Upper lobe of right lung (tissue), 1 donor: Measurements from ENCODE around the gene SOX4. TPM values are rescaled to one million over a fixed set of nuclear protein-coding genes. Genes with fewer than 3 reads are reported as not detected.

Experiments used
- ATAC-seq: fragments of 200-7000 bp; cut with Tn5 transposase; one replicate; pipeline ENCODE4 v1.9.1; 2020; ENCODE audit warnings: mild to moderate bottlenecking, moderate library complexity
- DNase-seq: peaks from one replicate; pipeline ENCODE4 v3.0.0-alpha.2; 2020
- H3K27ac ChIP-seq: fragments of 200-600 bp; one replicate; pipeline ENCODE4 v1.8.0; 2022
- H3K27me3 ChIP-seq: fragments of 200-600 bp; one replicate; pipeline ENCODE4 v1.8.0; 2022; ENCODE audit warnings: mild to moderate bottlenecking
- H3K36me3 ChIP-seq: fragments of 200-600 bp; one replicate; pipeline ENCODE4 v1.8.0; 2022
- H3K4me1 ChIP-seq: fragments of 200-600 bp; one replicate; pipeline ENCODE4 v1.8.0; 2022
- H3K4me3 ChIP-seq: fragments of 200-600 bp; one replicate; pipeline ENCODE4 v1.8.0; 2022; ENCODE audit warnings: mild to moderate bottlenecking
- H3K9me3 ChIP-seq: fragments of 200-600 bp; one replicate; pipeline ENCODE4 v1.8.0; 2022
- intact Hi-C: fragments of 100-400 bp; cut with DNase I; formaldehyde crosslinking; loops from one replicate; pipeline ENCODE4 v1.11.0; 2022
- total RNA-seq: library from RNA; stranded (reverse); fragmentation: NEBNext Ultra II Directional; extraction: Animal tissue kit (Norgen Biotek cat#: 25700); gene quantifications from one replicate; pipeline ENCODE4 v1.2.1, GENCODE V29; 2021
- TF ChIP-seq, protein P1 (sequence below): fragments of 200-600 bp; IDR thresholded peaks from one replicate; pipeline ENCODE4 v1.8.0; 2022; ENCODE audit warnings: antibody characterized with exemption
- donor health status: DM: no; HTN: yes; CAD: no; lungs with severe emphysema.

SOX4 gene
- total RNA-seq, 1 donor from 2014 or later = 20.0 TPM

DNA sequence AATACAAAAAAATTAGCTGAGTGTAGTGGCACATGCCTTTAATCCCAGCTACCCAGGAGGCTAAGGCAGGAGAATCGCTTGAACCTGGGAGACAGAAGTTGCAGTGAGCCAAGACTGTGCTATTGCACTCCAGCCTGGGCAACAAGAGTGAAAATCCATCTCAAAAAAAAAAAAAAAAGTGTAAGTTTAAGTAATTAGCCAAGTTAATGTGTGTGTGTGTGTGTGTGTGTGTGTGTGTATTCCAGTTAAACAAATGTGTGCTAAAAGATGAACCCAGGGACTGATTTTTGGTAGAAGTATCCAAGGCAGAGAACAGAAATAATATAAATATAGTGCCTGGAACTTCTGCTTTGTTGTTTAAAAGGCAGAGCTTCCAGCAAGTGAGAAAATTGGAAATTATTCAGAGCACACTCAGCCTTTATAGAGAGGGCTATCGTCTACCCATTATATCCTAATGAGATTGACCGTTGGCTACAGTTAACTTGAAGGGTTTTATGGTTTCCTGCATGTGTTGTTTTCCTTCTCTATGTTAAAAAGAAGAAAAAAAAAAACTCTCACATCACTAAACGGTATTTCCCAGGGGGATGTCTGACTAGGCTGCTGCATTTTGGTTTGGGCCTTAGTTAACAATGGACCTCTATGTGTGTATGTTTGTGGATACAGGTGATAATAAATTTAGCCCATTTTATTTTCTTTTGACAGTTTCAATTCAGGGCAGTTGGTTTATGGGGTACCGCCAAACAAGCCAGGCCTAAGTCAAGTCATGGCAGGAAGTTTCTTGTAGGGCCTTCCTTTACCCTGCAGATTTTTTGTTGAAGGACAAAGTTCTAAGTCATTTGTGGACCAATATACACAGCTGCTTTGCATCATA, 9.8 kb downstream of the SOX4 start:
- ATAC-seq = no peak
- intact Hi-C loops = no loop called here

DNA sequence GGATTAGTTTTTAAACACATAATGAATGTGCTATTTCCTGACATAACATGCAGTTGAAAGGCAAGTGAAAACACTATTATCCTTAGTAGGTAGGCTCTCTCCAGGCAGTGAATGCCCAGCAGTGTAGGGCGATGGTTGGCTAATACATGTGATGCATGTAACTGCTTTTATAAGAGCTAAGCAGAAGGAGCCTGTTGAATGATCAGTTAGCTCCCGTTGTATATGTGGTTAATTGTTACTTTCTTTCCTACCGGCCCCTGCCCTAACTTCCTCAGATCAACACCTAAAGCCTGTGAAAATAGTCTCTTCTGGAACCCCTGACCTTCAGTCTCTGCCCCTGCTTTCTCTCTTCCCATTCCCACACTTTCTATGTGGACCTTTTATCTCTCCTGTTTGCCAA, 10.5 kb downstream of the SOX4 start:
- TF ChIP-seq, protein P1, sequence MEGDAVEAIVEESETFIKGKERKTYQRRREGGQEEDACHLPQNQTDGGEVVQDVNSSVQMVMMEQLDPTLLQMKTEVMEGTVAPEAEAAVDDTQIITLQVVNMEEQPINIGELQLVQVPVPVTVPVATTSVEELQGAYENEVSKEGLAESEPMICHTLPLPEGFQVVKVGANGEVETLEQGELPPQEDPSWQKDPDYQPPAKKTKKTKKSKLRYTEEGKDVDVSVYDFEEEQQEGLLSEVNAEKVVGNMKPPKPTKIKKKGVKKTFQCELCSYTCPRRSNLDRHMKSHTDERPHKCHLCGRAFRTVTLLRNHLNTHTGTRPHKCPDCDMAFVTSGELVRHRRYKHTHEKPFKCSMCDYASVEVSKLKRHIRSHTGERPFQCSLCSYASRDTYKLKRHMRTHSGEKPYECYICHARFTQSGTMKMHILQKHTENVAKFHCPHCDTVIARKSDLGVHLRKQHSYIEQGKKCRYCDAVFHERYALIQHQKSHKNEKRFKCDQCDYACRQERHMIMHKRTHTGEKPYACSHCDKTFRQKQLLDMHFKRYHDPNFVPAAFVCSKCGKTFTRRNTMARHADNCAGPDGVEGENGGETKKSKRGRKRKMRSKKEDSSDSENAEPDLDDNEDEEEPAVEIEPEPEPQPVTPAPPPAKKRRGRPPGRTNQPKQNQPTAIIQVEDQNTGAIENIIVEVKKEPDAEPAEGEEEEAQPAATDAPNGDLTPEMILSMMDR = no peak
- no peak for DNase-seq
- no peak for ATAC-seq
- Histone ChIP-seq H3K9me3 (no peaks in the 10 kb centered on the region), H3K36me3 (no peaks in the 10 kb centered on the region), H3K27ac (no peak overlapping the region), H3K4me3 (no peak overlapping the region), H3K27me3 (no peaks in the 10 kb centered on the region), H3K4me1 (peaks cover under 1% of the 10 kb centered on the region)
- intact Hi-C loops = no loop called here

More for the DNA sequence above, 9.8 kb downstream of the SOX4 start:
- H3K4me3 ChIP-seq = no peak overlapping the region
- H3K4me1 ChIP-seq = peaks cover 8% of the 10 kb centered on the region
- no peak for DNase-seq
- TF ChIP-seq, protein P1 = no peak
- H3K27me3 ChIP-seq = no peaks in the 10 kb centered on the region
- no peak overlapping the region for H3K27ac ChIP-seq
- no peaks in the 10 kb centered on the region for H3K36me3 ChIP-seq
- no peaks in the 10 kb centered on the region for H3K9me3 ChIP-seq

DNA sequence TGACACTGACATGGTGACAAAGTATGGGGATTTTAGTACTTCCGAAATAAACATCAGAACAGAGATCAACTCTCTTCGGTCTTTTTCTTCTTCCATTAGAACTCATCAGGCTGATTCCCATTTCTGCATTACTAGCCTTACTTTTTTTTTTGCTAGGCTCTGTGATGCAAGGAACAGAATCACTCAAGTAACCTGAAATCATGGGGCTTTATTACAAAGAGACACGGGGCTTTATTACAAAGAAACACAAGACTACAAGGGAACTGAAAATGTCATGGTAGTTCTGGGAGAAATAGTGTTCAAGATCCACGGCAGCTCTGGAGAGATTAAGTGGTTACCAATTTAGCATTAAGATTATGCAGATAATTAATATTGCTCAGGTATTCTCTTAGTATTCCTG, 11.6 kb downstream of the SOX4 start:
- no peaks in the 10 kb centered on the region for H3K27me3 ChIP-seq
- no peaks in the 10 kb centered on the region for H3K4me1 ChIP-seq
- H3K27ac ChIP-seq = no peak overlapping the region
- DNase-seq (no peak), ATAC-seq (no peak)
- H3K9me3 ChIP-seq = no peaks in the 10 kb centered on the region
- TF ChIP-seq, protein P1 = no peak
- no peaks in the 10 kb centered on the region for H3K36me3 ChIP-seq
- intact Hi-C loops = no loop called here
- no peak overlapping the region for H3K4me3 ChIP-seq

DNA sequence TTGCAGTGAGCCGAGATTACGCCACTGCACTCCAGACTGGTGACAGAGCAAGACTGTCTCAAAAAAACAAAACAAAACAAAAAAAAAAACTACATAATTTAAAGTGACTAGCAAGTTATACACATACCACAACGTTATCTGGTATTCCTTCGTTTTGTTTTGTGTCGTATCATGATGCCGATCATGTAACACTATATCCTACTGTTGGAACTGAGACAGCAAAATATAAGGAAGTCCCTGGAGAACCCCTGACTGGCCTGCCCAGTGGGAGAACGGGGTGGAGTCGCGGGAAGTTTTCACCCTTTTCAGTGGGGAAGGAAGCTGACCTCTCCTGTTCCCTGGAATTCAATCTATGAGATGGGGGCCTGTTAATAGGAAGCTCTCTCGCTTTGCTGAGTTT, 15.1 kb downstream of the SOX4 start:
- TF ChIP-seq, protein P1 = no peak
- H3K36me3 ChIP-seq = no peaks in the 10 kb centered on the region
- intact Hi-C loops = no loop called here
- no peaks in the 10 kb centered on the region for H3K4me1 ChIP-seq
- no peaks in the 10 kb centered on the region for H3K27me3 ChIP-seq
- H3K9me3 ChIP-seq = no peaks in the 10 kb centered on the region
- H3K4me3 ChIP-seq = no peak overlapping the region
- H3K27ac ChIP-seq = no peak overlapping the region
- DNase-seq = no peak
- peak; percentile 65 for ATAC-seq

DNA sequence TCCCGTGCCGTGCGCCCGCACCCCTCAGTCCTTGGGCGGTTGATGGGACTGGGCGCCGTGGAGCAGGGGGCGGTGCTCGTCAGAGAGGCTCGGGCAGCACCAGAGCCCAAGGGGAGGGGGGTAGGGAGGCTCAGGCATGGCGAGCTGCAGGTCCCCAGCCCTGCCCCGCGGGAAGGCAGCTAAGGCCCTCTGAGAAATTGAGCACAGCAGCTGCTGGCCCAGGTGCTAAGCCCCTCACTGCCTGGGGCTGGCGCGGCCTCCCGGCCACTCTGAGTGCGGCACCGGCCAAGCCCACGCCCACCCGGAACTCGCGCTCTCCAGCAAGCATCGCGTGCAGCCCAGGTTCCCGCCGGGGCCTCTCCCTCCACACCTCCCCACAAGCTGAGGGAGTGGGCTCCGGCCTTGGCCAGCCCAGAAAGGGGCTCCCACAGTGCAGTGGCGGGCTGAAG, 16.4 kb downstream of the SOX4 start:
- H3K36me3 ChIP-seq = no peaks in the 10 kb centered on the region
- no peak for ATAC-seq
- H3K9me3 ChIP-seq = no peaks in the 10 kb centered on the region
- H3K4me1 ChIP-seq = no peaks in the 10 kb centered on the region
- TF ChIP-seq, protein P1 = no peak
- intact Hi-C loops = no loop called here
- no peak overlapping the region for H3K27ac ChIP-seq
- H3K27me3 ChIP-seq = no peaks in the 10 kb centered on the region
- DNase-seq = no peak
- no peak overlapping the region for H3K4me3 ChIP-seq
